GM18507 (cell line): Measurements from ENCODE around the gene NTSR2.

Experiments
- DNase-seq: peaks from one replicate; pipeline ENCODE4 v3.0.0; 2011; ENCODE audit warnings: low read depth; ENCODE audit not compliant: insufficient read length; ENCODE audit errors: extremely low spot score
- FAIRE-seq: peaks from 2 replicates; lab custom pipeline; 2011; peaks lifted over from hg19 to GRCh38; lab: Jason Lieb, UNC

NTSR2 gene

DNA sequence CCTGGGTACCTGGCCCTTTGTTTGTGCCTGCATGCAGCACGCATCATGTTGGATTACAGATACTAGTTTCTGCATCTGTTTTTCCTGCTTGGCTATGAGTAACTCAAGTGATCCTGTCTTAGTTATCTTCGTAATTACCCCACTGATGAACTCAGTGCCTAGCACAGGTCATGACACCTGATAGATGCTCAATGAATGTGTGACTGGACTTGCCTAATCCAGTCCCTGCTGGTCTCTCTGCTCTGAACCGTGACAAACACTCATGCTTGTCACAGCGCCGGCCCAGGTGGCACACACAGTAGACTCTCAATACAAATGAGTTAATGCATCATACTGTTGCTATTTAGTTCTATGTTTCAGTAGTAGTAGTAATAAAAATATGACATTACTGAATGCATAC is 31.2 kb upstream of the NTSR2 start:
- DNase-seq, result no peak
- no peak for FAIRE-seq

DNA sequence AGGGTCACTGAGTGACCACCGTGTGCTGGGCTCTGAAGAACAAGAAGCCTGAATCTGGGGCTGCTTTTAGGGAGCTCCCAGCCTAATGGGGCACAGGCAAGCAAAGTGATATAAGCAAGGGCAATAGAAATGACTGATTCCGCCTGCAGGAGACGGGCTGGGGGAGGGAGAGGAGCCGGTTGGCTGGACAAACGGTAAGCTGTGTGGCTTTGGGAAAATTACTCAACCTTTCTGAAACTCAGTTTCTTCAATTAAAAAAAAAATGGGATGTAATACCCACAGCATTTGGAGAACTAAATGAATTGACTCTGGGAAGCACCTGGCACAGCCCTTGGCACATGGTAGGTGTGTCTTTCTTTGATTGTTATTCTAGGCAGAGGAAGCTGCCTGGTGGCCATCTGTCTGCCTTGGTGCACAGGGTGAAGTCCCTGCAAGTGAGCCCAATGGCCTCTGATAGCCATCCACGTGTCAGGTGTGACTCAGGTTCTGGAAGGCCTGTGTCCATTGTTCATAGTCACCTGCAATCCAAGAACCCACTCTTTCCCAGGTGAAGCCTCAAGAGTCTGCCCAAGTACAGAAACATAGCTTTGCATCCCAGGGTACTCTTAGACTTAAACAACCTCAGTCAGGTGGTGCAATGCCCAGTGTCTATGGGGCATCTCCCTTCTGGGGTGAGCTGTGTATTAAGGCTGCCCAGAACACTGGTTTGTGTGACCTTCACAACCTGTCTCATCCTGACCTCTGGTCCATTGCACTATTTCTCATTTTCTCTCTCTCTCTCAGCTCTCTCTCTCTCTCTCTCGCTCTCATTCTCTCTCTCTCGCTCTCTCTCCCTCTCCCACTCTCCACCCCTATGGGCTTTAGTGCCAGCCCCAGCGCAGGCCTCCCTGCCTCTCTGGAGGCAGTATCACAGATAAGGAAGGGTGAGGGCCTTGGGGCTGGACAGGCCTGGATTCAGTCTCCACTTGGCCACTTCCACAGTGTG is 30.0 kb upstream of the NTSR2 start:
- DNase-seq (no peak), FAIRE-seq (no peak)

GRCh38 chr2:11698009-11698922 is 28.3 kb upstream of the NTSR2 start:
- FAIRE-seq (no peak), DNase-seq (no peak)

DNA sequence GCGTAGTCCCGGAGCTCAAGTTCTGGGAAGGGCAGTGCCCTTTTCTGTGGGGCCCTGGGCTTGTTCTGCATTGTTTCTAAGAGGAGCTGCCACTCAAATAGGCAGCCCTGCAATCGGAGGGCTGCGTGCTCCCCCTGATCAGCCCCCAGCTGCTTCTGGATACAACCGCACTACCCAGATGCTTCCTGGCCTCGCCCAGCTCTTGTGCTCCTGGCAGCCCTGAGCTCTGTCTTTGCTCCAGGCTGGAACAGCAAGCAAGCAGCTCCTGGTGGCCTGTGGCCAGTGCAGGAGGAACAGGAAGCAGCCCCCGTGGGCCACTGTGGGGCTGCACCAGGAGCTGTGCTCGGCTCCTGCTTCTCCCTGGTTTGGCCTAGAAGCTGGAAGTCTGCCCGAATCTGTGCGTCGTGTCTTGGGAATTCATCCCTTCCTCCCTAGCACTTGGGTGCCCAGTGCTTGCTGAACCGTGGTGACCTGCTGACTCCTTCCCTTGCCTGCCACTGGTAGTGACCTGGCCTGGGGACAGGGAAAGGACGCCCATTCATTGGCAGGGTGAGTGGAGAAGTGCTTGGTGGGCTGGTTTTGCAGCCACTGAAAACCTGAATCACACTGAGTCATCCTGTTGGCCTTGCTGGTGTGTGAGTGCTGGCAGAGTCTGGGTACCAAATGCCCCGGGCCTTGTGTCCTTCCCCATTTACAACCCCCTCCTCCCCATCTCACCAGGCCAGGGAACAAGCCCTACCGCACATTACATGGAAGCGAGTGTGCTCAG is 27.3 kb upstream of the NTSR2 start:
- DNase-seq (no peak), FAIRE-seq (no peak)

GRCh38 chr2:11696736-11697102 is 26.7 kb upstream of the NTSR2 start:
- FAIRE-seq, result no peak
- DNase-seq, result no peak

GRCh38 chr2:11695576-11695975 is 25.6 kb upstream of the NTSR2 start:
- no peak for FAIRE-seq

GRCh38 chr2:11692966-11693521 is 23.0 kb upstream of the NTSR2 start:
- no peak for DNase-seq
- FAIRE-seq, result peak; percentile 72

More at GRCh38 chr2:11695576-11695975, 25.6 kb upstream of the NTSR2 start:
- no peak for DNase-seq

GRCh38 chr2:11691076-11691660 is 21.2 kb upstream of the NTSR2 start:
- no peak for FAIRE-seq
- DNase-seq, result no peak

GRCh38 chr2:11688222-11689069 is 18.5 kb upstream of the NTSR2 start:
- DNase-seq, result peak; percentile 59
- peak; percentile 62 for FAIRE-seq

DNA sequence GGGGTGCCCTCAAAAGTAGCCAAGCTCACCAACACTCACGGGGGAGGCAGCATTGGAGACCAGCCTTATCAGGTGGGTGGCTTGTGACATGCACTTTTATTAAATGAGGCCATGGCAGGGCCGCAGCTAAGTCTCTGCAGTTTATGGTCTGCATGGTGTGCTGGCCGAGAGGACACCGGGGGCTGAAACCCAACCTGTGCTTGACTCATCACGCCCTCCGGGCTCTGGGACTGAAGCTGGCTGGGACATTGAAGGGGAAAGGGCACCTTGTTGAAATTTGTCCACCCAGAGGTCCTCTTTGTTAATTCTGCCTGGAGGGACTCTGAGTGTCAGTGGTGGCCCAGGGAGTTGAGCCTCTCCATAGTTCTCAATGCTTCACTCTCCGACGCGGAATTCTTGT is 17.7 kb upstream of the NTSR2 start:
- DNase-seq (no peak), FAIRE-seq (no peak)

DNA sequence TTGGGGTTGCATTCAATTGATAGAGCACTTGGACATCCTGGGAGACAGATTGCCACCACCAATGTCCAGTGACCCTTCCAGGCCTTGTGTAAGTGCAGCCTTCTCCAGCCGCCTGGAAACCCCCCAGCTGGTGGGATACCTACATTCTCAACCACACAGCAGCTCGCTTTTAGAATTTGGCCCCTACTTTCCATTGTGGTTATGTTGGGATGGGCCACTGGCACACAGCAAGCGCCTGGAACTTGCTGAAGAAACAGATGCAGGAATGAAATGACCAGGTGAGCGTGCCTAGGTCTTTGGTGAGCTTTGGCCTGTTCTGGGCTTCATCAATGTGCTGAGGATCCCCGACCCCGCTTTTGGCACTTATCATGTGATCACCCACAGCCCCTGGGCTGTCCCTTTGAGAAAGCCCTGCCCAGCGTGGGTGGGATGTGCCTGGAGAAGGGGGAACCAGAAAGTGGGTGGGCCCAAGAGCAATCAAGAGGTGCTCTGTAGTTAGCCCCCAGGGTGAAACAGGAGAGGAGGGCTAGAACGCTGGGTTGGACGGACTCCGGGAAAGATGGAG is 16.0 kb upstream of the NTSR2 start:
- no peak for FAIRE-seq
- DNase-seq, result no peak

GRCh38 chr2:11684894-11685460 is 15.0 kb upstream of the NTSR2 start:
- DNase-seq (no peak), FAIRE-seq (no peak)

- DNase-seq, result no peak
- FAIRE-seq, result no peak
These were observed 14.0 kb upstream of the NTSR2 start for GRCh38 chr2:11683966-11684365.

- FAIRE-seq (no peak), DNase-seq (no peak)
These were observed 13.5 kb upstream of the NTSR2 start for GRCh38 chr2:11683476-11683875.

- no peak for FAIRE-seq
- no peak for DNase-seq
These were observed 12.6 kb upstream of the NTSR2 start for GRCh38 chr2:11682590-11682915.

DNA sequence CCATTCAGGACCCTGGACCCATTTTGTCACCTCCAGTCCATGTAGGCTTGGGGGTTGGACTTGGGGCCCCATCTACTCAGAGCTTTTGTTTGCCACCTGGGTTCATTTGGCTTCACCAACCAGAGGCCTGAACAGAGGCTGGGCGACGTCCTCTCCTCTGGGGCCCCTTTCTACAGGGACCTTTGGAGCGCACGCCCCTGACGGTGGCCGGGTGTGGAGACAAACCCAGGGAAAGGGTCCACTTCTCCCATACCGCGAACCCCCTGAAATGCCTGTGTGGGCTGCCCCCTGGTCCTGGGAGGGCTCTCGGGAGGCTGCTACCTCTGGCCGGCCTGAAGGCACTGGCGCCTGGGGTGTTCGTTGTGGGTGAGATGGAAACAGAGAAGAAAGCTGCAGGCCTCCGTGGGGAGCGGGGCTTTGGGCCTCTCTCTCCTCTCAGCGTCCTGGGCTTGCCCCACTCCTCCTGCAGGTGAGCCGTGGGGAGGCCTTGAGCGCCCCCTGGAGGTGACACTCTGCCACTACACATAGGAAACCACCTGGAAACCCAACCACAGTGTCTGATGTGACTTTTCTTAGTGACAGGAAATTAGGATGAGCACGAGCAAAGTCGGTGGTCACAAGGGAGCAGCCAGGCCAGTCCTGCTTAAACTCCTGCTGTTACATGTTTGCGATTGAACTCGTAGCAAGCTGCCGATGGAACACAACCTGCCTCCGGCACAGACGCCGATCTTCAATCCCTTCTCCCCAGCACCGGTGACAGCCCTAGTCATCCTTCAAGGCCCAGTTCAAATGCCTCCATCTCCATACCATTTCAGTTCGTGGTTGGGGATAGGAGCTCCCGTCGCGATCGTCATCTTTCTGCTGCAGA is 12.0 kb upstream of the NTSR2 start:
- peak; percentile 67 for DNase-seq
- peak; percentile 46 for FAIRE-seq
